Endodermal cell (in vitro differentiated cells): ENCODE measurements around the gene OGFOD1. TPM values are rescaled to one million over a fixed set of nuclear protein-coding genes. Genes with fewer than 3 reads are reported as not detected.
A peak's percentile ranks its signal among the peaks of the same experiment; 100 is the strongest.

Source experiments
- DNase-seq: peaks from one replicate; pipeline ENCODE4 v3.0.0-alpha.2; 2017
- H3K27ac ChIP-seq: 2 replicates; pipeline ENCODE4 v1.5.1; 2013; ENCODE audit warnings: mild to moderate bottlenecking, low read depth, low read length, moderate library complexity
- H3K27me3 ChIP-seq: 2 replicates; pipeline ENCODE4 v1.6.1; 2013; ENCODE audit warnings: mild to moderate bottlenecking, low read length, moderate library complexity; ENCODE audit not compliant: insufficient read depth, control insufficient read depth, poor library complexity, severe bottlenecking
- H3K36me3 ChIP-seq: 2 replicates; pipeline ENCODE4 v1.7.0; 2013; ENCODE audit warnings: mild to moderate bottlenecking, low read length, moderate library complexity; ENCODE audit not compliant: control insufficient read depth, insufficient read depth
- H3K4me1 ChIP-seq: one replicate; pipeline ENCODE4 v1.7.0; 2013; ENCODE audit warnings: low read length; ENCODE audit not compliant: control insufficient read depth, insufficient read depth
- H3K4me3 ChIP-seq: 2 replicates; pipeline ENCODE4 v1.5.1; 2013; ENCODE audit warnings: mild to moderate bottlenecking, low read length, moderate library complexity
- H3K9ac ChIP-seq: 2 replicates; pipeline ENCODE4 v1.6.1; 2013; ENCODE audit warnings: mild to moderate bottlenecking, low read length, moderate library complexity; ENCODE audit not compliant: poor library complexity, severe bottlenecking; ENCODE audit errors: extremely low read depth
- H3K9me3 ChIP-seq: 2 replicates; pipeline ENCODE4 v1.6.1; 2013; ENCODE audit warnings: mild to moderate bottlenecking, low read length, moderate library complexity; ENCODE audit not compliant: control insufficient read depth
- H3K27ac Mint-ChIP-seq: 2 replicates; pipeline ENCODE4 v1.8.0; 2020; ENCODE audit warnings: mixed read lengths
- H3K27me3 Mint-ChIP-seq: 2 replicates; pipeline ENCODE4 v1.8.0; 2021; ENCODE audit warnings: mild to moderate bottlenecking, mixed read lengths; ENCODE audit not compliant: insufficient read depth
- H3K36me3 Mint-ChIP-seq: 2 replicates; pipeline ENCODE4 v1.8.0; 2020; ENCODE audit warnings: low read depth, mixed read lengths
- H3K4me1 Mint-ChIP-seq: 2 replicates; pipeline ENCODE4 v1.8.0; 2020; ENCODE audit warnings: mixed read lengths
- H3K4me3 Mint-ChIP-seq: 2 replicates; pipeline ENCODE4 v1.8.0; 2020; ENCODE audit warnings: mild to moderate bottlenecking, moderate library complexity, mixed read lengths
- H3K9me3 Mint-ChIP-seq: 2 replicates; pipeline ENCODE4 v1.8.0; 2020; ENCODE audit warnings: mild to moderate bottlenecking, mixed read lengths
- WGBS, 2 experiments: methylation state at CpG; one replicate each; pipeline versions ENCODE4 v1.1.5 to v1.1.7; 2013; ENCODE audit warnings: missing lambda C conversion rate in 2 of 2, mixed read lengths in 1 of 2; ENCODE audit not compliant: insufficient coverage in 1 of 2, insufficient read length in 1 of 2; 5-methylcytosine and 5-hydroxymethylcytosine counted together
- total RNA-seq, 2 donors: library from RNA; stranded (reverse); fragmentation: NEBNext Ultra II Directional in 1 of 2; extraction: Animal tissue kit (Norgen Biotek cat#: 25700) in 1 of 2; gene quantifications; 2 replicates in 1 of 2; 3 replicates in 1 of 2; pipeline ENCODE4 v1.2.1, GENCODE V29; 2021
- TF ChIP-seq, protein P1 (sequence below): fragments of 200-600 bp; sonication (generic); conservative IDR thresholded peaks from 2 replicates; pipeline ENCODE4 v1.5.0; 2021; ENCODE audit warnings: antibody characterized with exemption, mild to moderate bottlenecking

Gene OGFOD1
- total RNA-seq, 2 donors from 2014 or later, result 54.3 to 55.1 TPM

DNA sequence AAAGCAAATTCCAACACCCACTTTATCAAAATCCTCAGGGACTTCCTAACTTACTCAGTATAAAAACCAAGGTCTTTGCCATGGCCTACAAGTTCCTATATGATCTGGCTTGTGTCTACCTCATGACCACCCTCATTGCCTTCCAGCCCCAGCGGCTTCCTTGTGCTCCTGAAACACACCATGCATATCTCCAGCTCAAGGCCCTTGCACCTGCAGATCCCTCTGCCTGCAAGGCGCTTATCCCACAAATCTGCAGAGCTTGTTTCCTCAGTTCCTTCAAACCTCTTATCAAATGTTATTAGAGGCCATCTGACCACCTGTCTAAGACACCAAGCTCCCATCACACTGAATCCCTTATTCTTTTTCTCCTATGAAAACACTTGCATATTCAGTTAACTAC is 65.9 kb downstream of the OGFOD1 start:
- no peak overlapping the region for H3K9ac ChIP-seq
- H3K36me3 ChIP-seq, result peaks cover 16% of the 10 kb centered on the region
- Mint-ChIP-seq H3K36me3 (peaks cover 3% of the 10 kb centered on the region), H3K4me3 (no peak overlapping the region), H3K27ac (no peak overlapping the region), H3K27me3 (peaks cover 2% of the 10 kb centered on the region), H3K9me3 (peaks cover 3% of the 10 kb centered on the region), H3K4me1 (peaks cover 11% of the 10 kb centered on the region)
- DNase-seq, result no peak
- H3K4me3 ChIP-seq, result no peak overlapping the region
- H3K27ac ChIP-seq, result no peak overlapping the region
- WGBS, 2 experiments, result 92 to 100% methylated on average over 2 of the region's 2 CpGs
- peaks cover 8% of the 10 kb centered on the region for H3K9me3 ChIP-seq
- H3K4me1 ChIP-seq, result no peaks in the 10 kb centered on the region
- no peaks in the 10 kb centered on the region for H3K27me3 ChIP-seq
- TF ChIP-seq, protein P1, sequence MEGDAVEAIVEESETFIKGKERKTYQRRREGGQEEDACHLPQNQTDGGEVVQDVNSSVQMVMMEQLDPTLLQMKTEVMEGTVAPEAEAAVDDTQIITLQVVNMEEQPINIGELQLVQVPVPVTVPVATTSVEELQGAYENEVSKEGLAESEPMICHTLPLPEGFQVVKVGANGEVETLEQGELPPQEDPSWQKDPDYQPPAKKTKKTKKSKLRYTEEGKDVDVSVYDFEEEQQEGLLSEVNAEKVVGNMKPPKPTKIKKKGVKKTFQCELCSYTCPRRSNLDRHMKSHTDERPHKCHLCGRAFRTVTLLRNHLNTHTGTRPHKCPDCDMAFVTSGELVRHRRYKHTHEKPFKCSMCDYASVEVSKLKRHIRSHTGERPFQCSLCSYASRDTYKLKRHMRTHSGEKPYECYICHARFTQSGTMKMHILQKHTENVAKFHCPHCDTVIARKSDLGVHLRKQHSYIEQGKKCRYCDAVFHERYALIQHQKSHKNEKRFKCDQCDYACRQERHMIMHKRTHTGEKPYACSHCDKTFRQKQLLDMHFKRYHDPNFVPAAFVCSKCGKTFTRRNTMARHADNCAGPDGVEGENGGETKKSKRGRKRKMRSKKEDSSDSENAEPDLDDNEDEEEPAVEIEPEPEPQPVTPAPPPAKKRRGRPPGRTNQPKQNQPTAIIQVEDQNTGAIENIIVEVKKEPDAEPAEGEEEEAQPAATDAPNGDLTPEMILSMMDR, result no peak

DNA sequence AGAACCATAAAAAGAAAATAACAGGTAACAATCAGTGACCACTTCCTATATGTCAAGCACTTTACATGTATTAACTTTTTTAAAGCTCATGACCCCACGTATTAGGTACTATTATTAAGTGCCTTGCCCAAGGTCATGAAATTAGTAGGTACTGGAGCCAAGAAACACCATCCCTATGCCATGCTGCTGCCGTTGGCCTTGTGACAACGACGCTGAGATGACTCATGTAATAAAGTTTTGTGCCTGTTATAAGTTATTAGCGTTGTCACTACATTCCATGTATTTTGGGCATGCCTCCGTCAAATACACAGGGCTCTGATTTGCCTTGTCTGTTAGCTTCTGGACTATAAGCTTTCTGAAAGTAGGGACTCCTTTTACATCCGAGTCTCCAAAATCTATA is 67.1 kb downstream of the OGFOD1 start:
- 94 to 100% methylated on average over 4 to 6 of the region's 7 CpGs for WGBS, 2 experiments
- Mint-ChIP-seq H3K4me1 (peaks cover 11% of the 10 kb centered on the region), H3K27ac (no peak overlapping the region), H3K36me3 (no peaks in the 10 kb centered on the region), H3K9me3 (no peaks in the 10 kb centered on the region), H3K27me3 (peaks cover 6% of the 10 kb centered on the region), H3K4me3 (peak overlapping the region; percentile 78)
- Histone ChIP-seq H3K4me3 (no peak overlapping the region), H3K36me3 (peaks cover 4% of the 10 kb centered on the region), H3K9ac (no peak overlapping the region), H3K27ac (no peak overlapping the region), H3K9me3 (no peaks in the 10 kb centered on the region), H3K4me1 (no peaks in the 10 kb centered on the region), H3K27me3 (no peaks in the 10 kb centered on the region)
- no peak for DNase-seq
- TF ChIP-seq, protein P1, result no peak

DNA sequence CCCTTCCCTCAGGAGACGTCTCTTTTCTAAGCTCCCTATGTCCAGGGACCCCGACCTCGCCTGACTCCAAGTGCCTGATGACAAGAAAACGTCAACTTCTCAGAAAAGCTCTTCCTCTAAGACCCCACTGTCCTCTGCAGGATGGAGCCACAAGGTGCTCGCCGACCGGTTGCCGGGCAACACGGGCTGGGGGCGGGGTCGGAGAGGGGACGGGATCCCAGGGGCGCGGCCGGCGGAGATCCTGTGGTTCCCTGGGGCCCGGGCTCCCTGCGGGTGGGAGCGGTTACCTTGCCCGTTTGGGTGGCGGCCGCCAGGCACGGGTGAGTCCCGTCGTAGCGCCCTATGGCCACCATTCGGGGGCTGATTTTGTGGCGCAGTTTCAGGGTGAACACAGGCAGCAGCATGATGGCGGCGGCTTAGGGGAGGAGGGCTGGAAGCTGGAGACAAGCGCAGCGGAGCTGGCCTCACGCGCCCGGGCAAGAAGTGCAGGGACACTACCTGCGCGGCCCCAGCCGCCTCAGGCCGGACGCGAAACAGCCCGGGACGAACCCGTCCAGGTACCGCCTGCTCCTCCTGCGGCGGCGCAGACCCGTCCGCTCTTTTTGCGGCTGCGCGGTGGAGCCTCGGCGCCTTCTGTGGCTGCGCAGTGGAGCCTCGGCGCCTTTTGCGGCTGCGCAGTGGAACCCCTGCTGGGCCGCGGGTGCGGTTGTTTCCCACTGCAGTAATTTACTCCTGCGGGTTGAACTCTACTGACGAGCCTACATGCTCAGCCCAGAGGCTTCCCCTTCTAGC is 68.3 kb downstream of the OGFOD1 start, which contains the start of gene BBS2:
BBS2 (minus strand) TSS at position 566 of the 792 bp plus-strand sequence; CDS start at position 404, 162 bp downstream.
- peak within 1 kb of the TSS; percentile 74 for H3K27ac Mint-ChIP-seq
- Histone ChIP-seq H3K9ac (peak within 1 kb of the TSS; percentile 60), H3K9me3 (no peaks in the 10 kb centered on the region), H3K27me3 (no peaks in the 10 kb centered on the region), H3K27ac (peak within 1 kb of the TSS; percentile 38), H3K36me3 (no peaks in the 10 kb centered on the region), H3K4me3 (peak within 1 kb of the TSS; percentile 91), H3K4me1 (no peaks in the 10 kb centered on the region)
- H3K9me3 Mint-ChIP-seq, result no peaks in the 10 kb centered on the region
- peak within 1 kb of the TSS; percentile 78 for H3K4me3 Mint-ChIP-seq
- WGBS, 2 experiments, result 0 to 1% methylated on average over 29 to 65 of the region's 65 CpGs
- peak; percentile 96 for DNase-seq
- H3K36me3 Mint-ChIP-seq, result no peaks in the 10 kb centered on the region
- TF ChIP-seq, protein P1, result no peak
- peaks cover 11% of the 10 kb centered on the region for H3K27me3 Mint-ChIP-seq
- H3K4me1 Mint-ChIP-seq, result peaks cover 11% of the 10 kb centered on the region
